GM12891 (cell line): ENCODE results near the gene NENF.

ENCODE experiments used
- DNase-seq: peaks from one replicate; pipeline ENCODE4 v3.0.0; 2011; ENCODE audit warnings: low spot score; ENCODE audit not compliant: insufficient read length
- FAIRE-seq: peaks from 2 replicates; lab custom pipeline; 2011; peaks lifted over from hg19 to GRCh38; lab: Jason Lieb, UNC
- PAX5 ChIP-seq: IDR thresholded peaks from 2 replicates; pipeline ENCODE4 v1.6.1; 2011; ENCODE audit warnings: low read length, moderate library complexity, mild to moderate bottlenecking; ENCODE audit not compliant: insufficient read depth, severe bottlenecking
- POLR2A ChIP-seq: IDR thresholded peaks from 2 replicates; pipeline ENCODE4 v1.6.1; 2011; ENCODE audit warnings: low read depth, low read length, control low read depth
- POLR2AphosphoS5 ChIP-seq: IDR thresholded peaks from 2 replicates; pipeline ENCODE4 v1.6.1; 2011; ENCODE audit warnings: low read depth, low read length, control low read depth
- POU2F2 ChIP-seq: IDR thresholded peaks from 2 replicates; pipeline ENCODE4 v1.6.1; 2011; ENCODE audit warnings: low read depth, mild to moderate bottlenecking, control low read depth, low read length, moderate library complexity
- SPI1 ChIP-seq: IDR thresholded peaks from 2 replicates; pipeline ENCODE4 v1.6.1; 2011; ENCODE audit warnings: low read depth, low read length, control low read depth
- TAF1 ChIP-seq: IDR thresholded peaks from 2 replicates; pipeline ENCODE4 v1.6.1; 2011; ENCODE audit warnings: low read depth, low read length, control low read depth

NENF gene

DNA sequence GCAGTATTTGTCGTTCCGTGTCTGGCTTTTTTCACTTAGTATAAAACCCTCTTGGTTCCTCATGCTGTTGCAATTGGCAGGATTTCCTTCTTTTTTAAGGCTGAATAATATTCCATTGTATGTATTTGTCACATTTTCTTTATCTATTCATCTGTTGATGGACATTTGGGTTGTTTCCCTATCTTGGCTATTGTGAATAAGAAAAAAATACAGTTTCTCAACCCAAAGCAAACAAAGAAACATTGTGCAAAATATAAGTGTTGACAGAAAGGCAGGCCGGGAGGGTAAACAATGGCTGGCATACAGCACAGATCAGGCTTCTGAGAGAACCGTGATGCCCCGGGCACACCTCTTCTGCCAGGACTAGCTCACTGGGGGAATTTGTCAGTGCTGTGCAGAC lies 26.9 kb downstream of the NENF start:
- TF ChIP-seq POLR2A: no peak
- TF ChIP-seq SPI1: no peak
- no peak for TF ChIP-seq POU2F2
- TF ChIP-seq TAF1: no peak
- no peak for TF ChIP-seq POLR2AphosphoS5
- DNase-seq (no peak), FAIRE-seq (no peak)

DNA sequence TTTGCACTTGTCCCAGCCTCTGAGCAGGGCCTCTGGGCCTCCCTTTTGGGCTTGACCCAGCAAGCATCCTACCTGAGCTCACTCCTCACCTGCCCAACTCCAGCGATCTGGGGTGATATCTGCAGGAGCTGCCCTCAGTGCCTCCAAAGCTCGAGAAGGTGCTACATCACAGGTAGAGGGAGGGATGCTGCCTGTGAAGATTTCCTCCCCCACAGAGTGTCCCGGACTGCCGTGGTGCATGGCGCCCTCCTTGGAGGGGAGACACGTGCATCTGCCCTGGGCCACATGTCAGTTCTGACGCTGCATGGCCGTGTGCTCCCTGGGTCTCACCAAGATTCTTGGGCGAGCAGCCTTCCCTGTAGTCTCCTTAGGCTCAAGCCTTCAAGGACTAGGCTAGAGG lies 27.7 kb downstream of the NENF start:
- DNase-seq (no peak), FAIRE-seq (no peak)
- no peak for TF ChIP-seq POLR2AphosphoS5
- no peak for TF ChIP-seq SPI1
- no peak for TF ChIP-seq POU2F2
- TF ChIP-seq TAF1: no peak
- no peak for TF ChIP-seq POLR2A
- no peak for TF ChIP-seq PAX5

GRCh38 chr1:212461916-212462660 lies 29.4 kb downstream of the NENF start:
- FAIRE-seq: no peak
- no peak for DNase-seq
- TF ChIP-seq POLR2A (no peak), POLR2AphosphoS5 (no peak), PAX5 (no peak), POU2F2 (no peak)

DNA sequence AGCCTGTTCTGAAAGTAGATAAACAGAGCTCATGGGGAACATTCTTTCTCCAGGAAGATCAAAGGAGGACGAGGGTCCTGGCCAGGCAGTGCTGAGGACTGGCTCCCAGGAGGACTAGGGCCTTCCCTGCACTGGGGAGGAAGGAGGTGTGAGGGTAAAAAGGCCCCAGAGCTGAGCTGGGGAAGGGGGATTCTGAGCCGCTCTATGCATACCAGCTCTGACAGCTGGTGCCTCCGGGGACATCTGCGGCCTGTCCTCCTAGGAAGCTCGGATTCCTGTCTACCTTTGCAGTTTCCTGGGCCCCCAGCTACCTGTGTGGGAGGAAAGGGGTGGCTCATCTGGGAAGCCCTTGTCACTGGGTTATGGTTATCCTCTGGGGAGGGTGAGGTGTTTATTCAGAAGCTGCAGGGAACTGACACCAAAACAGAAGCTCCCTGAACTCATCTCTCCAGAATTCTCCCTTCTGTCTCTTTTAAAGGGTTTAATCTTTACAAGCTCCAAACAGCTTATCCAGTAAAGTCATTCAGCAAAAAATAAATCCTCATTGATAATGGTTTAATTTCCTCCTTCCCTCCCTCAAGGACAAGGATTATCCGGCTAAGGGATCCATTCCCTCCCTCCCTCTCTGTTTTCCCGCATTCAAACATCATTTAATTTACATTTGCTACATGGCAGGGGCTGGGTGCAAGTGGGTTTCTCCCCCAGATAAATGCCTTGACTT lies 31.0 kb downstream of the NENF start:
- no peak for TF ChIP-seq POLR2A
- TF ChIP-seq POLR2AphosphoS5: no peak
- TF ChIP-seq POU2F2: no peak
- TF ChIP-seq PAX5: no peak
- no peak for TF ChIP-seq SPI1
- no peak for TF ChIP-seq TAF1
- DNase-seq: no peak
- no peak for FAIRE-seq

GRCh38 chr1:212465311-212465710 lies 32.6 kb downstream of the NENF start:
- no peak for TF ChIP-seq POU2F2
- no peak for TF ChIP-seq POLR2A
- no peak for TF ChIP-seq TAF1
- TF ChIP-seq POLR2AphosphoS5: no peak
- no peak for TF ChIP-seq SPI1
- no peak for TF ChIP-seq PAX5

GRCh38 chr1:212466437-212466836 lies 33.7 kb downstream of the NENF start:
- DNase-seq: no peak
- TF ChIP-seq TAF1 (no peak), PAX5 (no peak), SPI1 (no peak), POU2F2 (no peak), POLR2A (no peak), POLR2AphosphoS5 (no peak)
- FAIRE-seq: no peak

More at GRCh38 chr1:212465311-212465710, 32.6 kb downstream of the NENF start:
- FAIRE-seq (no peak), DNase-seq (no peak)

DNA sequence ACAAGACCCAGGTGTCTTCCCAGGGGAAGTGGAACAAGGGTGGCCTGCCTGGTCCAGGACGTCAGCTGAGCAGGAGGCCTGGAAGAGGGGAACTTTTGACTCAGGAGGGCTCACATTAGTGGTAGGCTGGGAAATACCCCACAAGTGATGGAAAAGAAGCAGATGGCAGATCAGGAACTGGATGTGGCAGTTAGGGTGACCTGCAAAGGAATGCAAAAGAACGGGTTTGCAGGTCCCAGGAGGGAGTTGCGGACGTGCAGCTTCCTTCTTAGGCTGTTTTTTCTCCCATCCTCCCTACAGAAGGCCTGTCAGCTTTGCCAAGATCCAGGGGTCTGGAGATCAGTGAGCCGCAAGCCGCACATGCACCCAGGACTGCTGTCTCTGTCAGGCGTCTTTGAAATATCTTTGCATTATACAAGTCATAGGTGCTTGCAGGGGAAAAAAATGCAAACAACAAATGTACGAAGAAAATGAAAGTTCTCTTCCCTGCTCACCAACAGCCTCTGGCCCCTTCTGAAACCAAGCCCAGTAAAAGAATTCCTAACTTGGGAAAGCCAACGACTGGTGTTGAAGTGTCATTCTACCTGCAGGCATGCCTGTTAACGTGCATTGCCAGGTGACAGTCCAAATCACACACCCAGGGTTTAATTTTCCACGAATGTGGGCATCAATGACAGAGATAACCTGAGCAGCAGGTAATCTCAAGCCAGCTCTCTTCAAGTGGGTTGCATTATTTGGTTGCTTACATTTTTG lies 34.4 kb downstream of the NENF start:
- TF ChIP-seq PAX5 (no peak), POLR2A (no peak), TAF1 (no peak), POLR2AphosphoS5 (no peak), POU2F2 (no peak), SPI1 (no peak)
- peak; percentile 62 for FAIRE-seq
- no peak for DNase-seq

- FAIRE-seq (peak; percentile 71), DNase-seq (peak; percentile 34)
- no peak for TF ChIP-seq POU2F2
- no peak for TF ChIP-seq TAF1
- no peak for TF ChIP-seq POLR2A
These were observed 35.2 kb downstream of the NENF start for GRCh38 chr1:212467843-212468482.

GRCh38 chr1:212470059-212470458 lies 37.3 kb downstream of the NENF start:
- DNase-seq: no peak

More at GRCh38 chr1:212470059-212470458, 37.3 kb downstream of the NENF start:
- no peak for TF ChIP-seq POU2F2
- no peak for TF ChIP-seq SPI1
- no peak for TF ChIP-seq TAF1
- TF ChIP-seq POLR2A: no peak
- TF ChIP-seq PAX5: no peak
- TF ChIP-seq POLR2AphosphoS5: no peak
- FAIRE-seq: no peak
